Mesenchymal stem cell (in vitro differentiated cells and primary cell): ENCODE measurements around the gene MIER2.

Source experiments
- DNase-seq: peaks from one replicate; pipeline ENCODE4 v3.0.0-alpha.2; 2013
- H2AFZ ChIP-seq: one replicate; pipeline ENCODE4 v1.6.1; 2013; ENCODE audit warnings: low read depth, mild to moderate bottlenecking, control low read depth, inconsistent platforms, low read length, moderate library complexity
- H2AK5ac ChIP-seq: 2 replicates; pipeline ENCODE4 v1.6.1; 2013; ENCODE audit warnings: low read length, moderate library complexity, mild to moderate bottlenecking, inconsistent platforms; ENCODE audit not compliant: severe bottlenecking
- H2BK120ac ChIP-seq: one replicate; pipeline ENCODE4 v1.6.1; 2013; ENCODE audit warnings: low read depth, mild to moderate bottlenecking, inconsistent platforms, low read length, moderate library complexity
- H2BK12ac ChIP-seq, 2 experiments: one replicate each; pipeline ENCODE4 v1.6.1; 2013; ENCODE audit warnings: inconsistent platforms in 2 of 2, low read length in 2 of 2, mild to moderate bottlenecking in 2 of 2, moderate library complexity in 2 of 2, control low read depth in 1 of 2
- H2BK15ac ChIP-seq: one replicate; pipeline ENCODE4 v1.6.1; 2013; ENCODE audit warnings: mild to moderate bottlenecking, low read depth, inconsistent platforms; ENCODE audit not compliant: poor library complexity, severe bottlenecking
- H2BK5ac ChIP-seq: 2 replicates; pipeline ENCODE4 v1.6.1; 2013; ENCODE audit warnings: low read depth, mild to moderate bottlenecking, low read length, control low read depth, inconsistent platforms; ENCODE audit not compliant: poor library complexity, severe bottlenecking
- H3K14ac ChIP-seq, 2 experiments: one replicate each; pipeline ENCODE4 v1.6.1; 2013; ENCODE audit warnings: inconsistent platforms in 2 of 2, low read length in 2 of 2, control low read depth in 1 of 2, mild to moderate bottlenecking in 1 of 2, moderate library complexity in 1 of 2
- H3K18ac ChIP-seq, 2 experiments: one replicate each; pipeline ENCODE4 v1.6.1; 2013; ENCODE audit warnings: inconsistent platforms in 2 of 2, low read length in 2 of 2, control low read depth in 1 of 2, low read depth in 1 of 2, mild to moderate bottlenecking in 1 of 2
- H3K23ac ChIP-seq, 2 experiments: one replicate each; pipeline ENCODE4 v1.6.1; 2013; ENCODE audit warnings: inconsistent platforms in 2 of 2, low read length in 2 of 2, mild to moderate bottlenecking in 2 of 2, moderate library complexity in 2 of 2, control low read depth in 1 of 2
- H3K27ac ChIP-seq: 2 replicates; pipeline ENCODE4 v1.5.1; 2013; ENCODE audit warnings: mild to moderate bottlenecking, moderate library complexity, low read length, control low read depth, inconsistent platforms; ENCODE audit not compliant: poor library complexity, severe bottlenecking
- H3K27me3 ChIP-seq, 2 experiments: 2 replicates each; pipeline versions ENCODE4 v1.6.1 to v1.7.0; 2013; ENCODE audit warnings: low read length in 2 of 2, mild to moderate bottlenecking in 2 of 2, moderate library complexity in 2 of 2, control low read depth in 1 of 2, inconsistent platforms in 1 of 2; ENCODE audit not compliant: control insufficient read depth in 1 of 2, insufficient read depth in 1 of 2
- H3K36me3 ChIP-seq, 2 experiments: 2 replicates each; pipeline versions ENCODE4 v1.6.1 to v1.7.0; 2013; ENCODE audit warnings: low read length in 2 of 2, control low read depth in 1 of 2, inconsistent platforms in 1 of 2, low read depth in 1 of 2, mild to moderate bottlenecking in 1 of 2; ENCODE audit not compliant: insufficient read depth in 2 of 2, control insufficient read depth in 1 of 2
- H3K4ac ChIP-seq, 2 experiments: one replicate each; pipeline ENCODE4 v1.6.1; 2013; ENCODE audit warnings: inconsistent platforms in 2 of 2, low read length in 2 of 2, mild to moderate bottlenecking in 2 of 2, moderate library complexity in 2 of 2, control low read depth in 1 of 2, low read depth in 1 of 2
- H3K4me1 ChIP-seq: 2 replicates; pipeline ENCODE4 v1.6.1; 2013; ENCODE audit warnings: low read depth, low read length, control low read depth; ENCODE audit not compliant: control insufficient read depth, insufficient read depth
- H3K4me2 ChIP-seq: 2 replicates; pipeline ENCODE4 v1.6.1; 2013; ENCODE audit warnings: low read length, mild to moderate bottlenecking, inconsistent platforms; ENCODE audit not compliant: poor library complexity, severe bottlenecking
- H3K4me3 ChIP-seq, 2 experiments: 2 replicates each; pipeline versions ENCODE4 v1.5.1 to v1.7.0; 2013; ENCODE audit warnings: low read length in 2 of 2, mild to moderate bottlenecking in 2 of 2, control low read depth in 1 of 2, low read depth in 1 of 2; ENCODE audit not compliant: insufficient read depth in 1 of 2
- H3K79me1 ChIP-seq: replicated peaks from 2 replicates; pipeline ENCODE4 v1.6.1; 2013; ENCODE audit warnings: mild to moderate bottlenecking, control low read depth, low read length, inconsistent platforms; ENCODE audit not compliant: poor library complexity, severe bottlenecking
- H3K9ac ChIP-seq: 2 replicates; pipeline ENCODE4 v1.7.0; 2013; ENCODE audit warnings: mild to moderate bottlenecking, low read length, moderate library complexity
- H3K9me3 ChIP-seq: 2 replicates; pipeline ENCODE4 v1.7.0; 2013; ENCODE audit warnings: mild to moderate bottlenecking, low read length; ENCODE audit not compliant: control insufficient read depth
- H4K8ac ChIP-seq: one replicate; pipeline ENCODE4 v1.6.1; 2013; ENCODE audit warnings: inconsistent platforms, mild to moderate bottlenecking, low read length, moderate library complexity
- H4K91ac ChIP-seq: one replicate; pipeline ENCODE4 v1.6.1; 2013; ENCODE audit warnings: mild to moderate bottlenecking, low read length, inconsistent platforms
- WGBS: methylation state at CpG from one replicate; pipeline ENCODE4 v1.1.7; 2013; ENCODE audit warnings: mixed read lengths; 5-methylcytosine and 5-hydroxymethylcytosine counted together

Gene MIER2

DNA sequence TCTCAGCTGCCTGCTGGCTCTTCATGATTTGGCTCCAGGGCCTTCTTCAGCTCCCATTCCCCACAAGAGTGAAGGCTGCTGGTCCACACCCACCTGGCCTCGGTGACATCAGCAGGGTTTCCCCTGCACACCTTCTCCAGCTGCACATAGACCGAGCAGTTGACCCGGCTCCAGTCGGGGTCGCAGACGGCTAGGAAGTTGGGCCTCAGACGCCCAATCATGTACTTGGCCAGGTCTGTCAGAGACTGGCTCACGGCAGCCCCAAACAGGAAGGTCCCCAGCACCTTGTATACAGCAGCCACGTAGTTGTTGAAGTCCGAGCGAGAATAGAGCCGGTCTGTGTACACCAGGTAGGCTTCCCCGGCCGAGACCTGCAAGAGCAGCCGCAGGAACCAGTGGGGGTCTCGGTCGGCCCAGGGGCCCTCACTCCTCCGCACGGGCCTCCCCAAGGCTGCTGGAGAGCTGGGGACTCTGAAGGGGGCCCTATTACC is 57.2 kb downstream of the MIER2 start:
- no peak overlapping the region for H3K9ac ChIP-seq
- H2BK12ac ChIP-seq, result no peak overlapping the region
- no peak overlapping the region for H4K91ac ChIP-seq
- no peaks in the 10 kb centered on the region for H3K9me3 ChIP-seq
- H2BK120ac ChIP-seq, result no peak overlapping the region
- H3K27ac ChIP-seq, result no peak overlapping the region
- peaks cover 21% of the 10 kb centered on the region for H3K4me1 ChIP-seq
- no peak for DNase-seq
- peak overlapping the region in 1 of 2 experiments; percentile 28 for H3K4ac ChIP-seq
- peaks cover 0 to 5% of the 10 kb centered on the region in 2 experiments for H3K36me3 ChIP-seq
- 92% methylated on average over 18 of the region's 19 CpGs for WGBS
- H2BK5ac ChIP-seq, result no peak overlapping the region
- H3K18ac ChIP-seq, result no peak overlapping the region
- H3K14ac ChIP-seq, result no peak overlapping the region
- no peak overlapping the region for H2AFZ ChIP-seq
- H3K4me3 ChIP-seq, result no peak overlapping the region
- no peaks in the 10 kb centered on the region for H3K79me1 ChIP-seq
- no peak overlapping the region for H2AK5ac ChIP-seq
- no peak overlapping the region for H2BK15ac ChIP-seq
- peaks cover 7 to 24% of the 10 kb centered on the region in 2 experiments for H3K27me3 ChIP-seq
- H3K23ac ChIP-seq, result no peak overlapping the region
- no peak overlapping the region for H4K8ac ChIP-seq
- H3K4me2 ChIP-seq, result no peak overlapping the region

DNA sequence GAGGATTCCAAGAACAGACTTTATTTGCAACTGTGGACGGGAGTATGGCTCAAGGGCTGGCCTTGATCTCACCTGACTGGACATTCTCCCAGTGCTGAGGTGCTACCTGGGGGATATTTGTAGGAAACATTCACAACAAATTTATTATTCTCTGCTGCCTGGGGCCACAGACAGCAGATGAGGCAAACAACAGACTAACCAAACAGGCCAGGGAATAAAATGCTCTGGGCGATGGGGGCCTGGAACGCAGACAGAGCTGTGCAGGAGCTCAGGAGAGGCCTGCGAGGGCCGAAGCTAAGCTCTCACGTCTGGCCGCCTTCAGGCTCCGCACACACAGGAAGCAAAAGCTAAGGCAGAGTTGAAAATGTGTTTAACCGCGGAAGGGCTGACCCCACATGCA is 61.2 kb downstream of the MIER2 start:
- Histone ChIP-seq H2BK15ac (no peak overlapping the region), H3K4me2 (no peak overlapping the region), H4K8ac (no peak overlapping the region), H3K9me3 (no peaks in the 10 kb centered on the region), H3K4me1 (no peaks in the 10 kb centered on the region), H2BK120ac (no peak overlapping the region), H3K4me3 (no peak overlapping the region), H3K27me3 (peaks cover 0 to 19% of the 10 kb centered on the region in 2 experiments), H2AK5ac (no peak overlapping the region), H2BK5ac (no peak overlapping the region), H3K23ac (no peak overlapping the region), H3K4ac (no peak overlapping the region), H3K14ac (peak overlapping the region in 1 of 2 experiments; percentile 23), H3K9ac (no peak overlapping the region), H2BK12ac (no peak overlapping the region), H3K18ac (no peak overlapping the region), H3K27ac (no peak overlapping the region), H4K91ac (no peak overlapping the region), H3K79me1 (no peaks in the 10 kb centered on the region), H2AFZ (no peak overlapping the region), H3K36me3 (peaks cover 0 to 20% of the 10 kb centered on the region in 2 experiments)
- 69% methylated on average over 4 of the region's 10 CpGs for WGBS
- no peak for DNase-seq

DNA sequence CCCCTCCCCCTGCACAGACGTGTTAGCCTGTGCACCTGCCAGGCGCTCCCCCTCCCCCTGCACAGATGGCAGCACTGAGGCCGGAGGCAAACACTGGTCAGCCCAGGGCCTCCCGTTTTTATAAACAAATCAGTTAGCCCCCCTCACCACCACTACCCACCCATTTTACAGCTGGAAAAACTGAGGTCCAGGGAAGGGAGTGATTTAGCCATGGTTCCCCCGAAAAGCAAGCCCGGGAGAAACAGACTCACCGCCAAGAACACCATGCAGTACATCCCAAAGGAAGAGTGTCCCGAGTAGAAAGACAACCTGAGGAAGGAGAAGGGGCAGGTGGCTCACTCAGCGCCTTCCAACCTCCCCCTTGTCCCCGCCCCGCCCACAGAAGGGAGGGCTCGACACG is 62.1 kb downstream of the MIER2 start:
- 72% methylated on average over 10 of the region's 13 CpGs for WGBS

GRCh38 chr19:281992-282391 is 62.6 kb downstream of the MIER2 start:
- Histone ChIP-seq H2AK5ac (no peak overlapping the region), H4K8ac (no peak overlapping the region), H4K91ac (no peak overlapping the region), H3K9me3 (no peaks in the 10 kb centered on the region), H3K36me3 (peaks cover 0 to 15% of the 10 kb centered on the region in 2 experiments), H2BK15ac (no peak overlapping the region), H3K27me3 (peaks cover 4 to 24% of the 10 kb centered on the region in 2 experiments), H2BK12ac (no peak overlapping the region), H3K4me1 (peaks cover 1% of the 10 kb centered on the region), H3K14ac (peak overlapping the region in 1 of 2 experiments; percentile 18), H2BK120ac (no peak overlapping the region), H3K79me1 (no peaks in the 10 kb centered on the region), H3K27ac (no peak overlapping the region), H3K9ac (no peak overlapping the region), H2BK5ac (no peak overlapping the region), H3K23ac (no peak overlapping the region), H3K4me2 (no peak overlapping the region), H2AFZ (no peak overlapping the region), H3K4me3 (no peak overlapping the region), H3K4ac (no peak overlapping the region), H3K18ac (no peak overlapping the region)
- DNase-seq, result no peak
- 96% methylated on average over 8 of the region's 10 CpGs for WGBS

More for the DNA sequence above, 62.1 kb downstream of the MIER2 start:
- no peak overlapping the region for H2BK120ac ChIP-seq
- no peak overlapping the region for H2AK5ac ChIP-seq
- no peaks in the 10 kb centered on the region for H3K79me1 ChIP-seq
- H3K23ac ChIP-seq, result no peak overlapping the region
- H2BK5ac ChIP-seq, result no peak overlapping the region
- no peak overlapping the region for H4K91ac ChIP-seq
- no peak overlapping the region for H3K27ac ChIP-seq
- no peak overlapping the region for H3K18ac ChIP-seq
- H3K4ac ChIP-seq, result no peak overlapping the region
- no peak overlapping the region for H3K4me3 ChIP-seq
- peaks cover 0 to 19% of the 10 kb centered on the region in 2 experiments for H3K36me3 ChIP-seq
- H3K27me3 ChIP-seq, result peaks cover 4 to 22% of the 10 kb centered on the region in 2 experiments
- no peaks in the 10 kb centered on the region for H3K9me3 ChIP-seq
- H2AFZ ChIP-seq, result no peak overlapping the region
- H3K14ac ChIP-seq, result no peak overlapping the region
- no peak for DNase-seq
- H4K8ac ChIP-seq, result no peak overlapping the region
- peaks cover 1% of the 10 kb centered on the region for H3K4me1 ChIP-seq
- no peak overlapping the region for H2BK12ac ChIP-seq
- H3K9ac ChIP-seq, result no peak overlapping the region
- H3K4me2 ChIP-seq, result no peak overlapping the region
- no peak overlapping the region for H2BK15ac ChIP-seq
